HG03457 (cell line): ENCODE results near the gene GABRG3.

Source experiments
- ATAC-seq: cut with Tn5 transposase; IDR thresholded peaks from one replicate; pipeline ENCODE4 v1.9.1; 2021; ENCODE audit warnings: moderate number of reproducible peaks; ENCODE audit not compliant: unreplicated experiment

Gene GABRG3

GRCh38 chr15:27396521-27396920 lies 425.5 kb downstream of the GABRG3 start:
- ATAC-seq, result no peak

- ATAC-seq, result no peak
These were observed 426.0 kb downstream of the GABRG3 start for GRCh38 chr15:27396996-27397395.

GRCh38 chr15:27398631-27399161 lies 427.7 kb downstream of the GABRG3 start:
- no peak for ATAC-seq

GRCh38 chr15:27399241-27399640 lies 428.3 kb downstream of the GABRG3 start:
- ATAC-seq, result no peak

GRCh38 chr15:27401471-27401870 lies 430.5 kb downstream of the GABRG3 start:
- ATAC-seq, result no peak

DNA sequence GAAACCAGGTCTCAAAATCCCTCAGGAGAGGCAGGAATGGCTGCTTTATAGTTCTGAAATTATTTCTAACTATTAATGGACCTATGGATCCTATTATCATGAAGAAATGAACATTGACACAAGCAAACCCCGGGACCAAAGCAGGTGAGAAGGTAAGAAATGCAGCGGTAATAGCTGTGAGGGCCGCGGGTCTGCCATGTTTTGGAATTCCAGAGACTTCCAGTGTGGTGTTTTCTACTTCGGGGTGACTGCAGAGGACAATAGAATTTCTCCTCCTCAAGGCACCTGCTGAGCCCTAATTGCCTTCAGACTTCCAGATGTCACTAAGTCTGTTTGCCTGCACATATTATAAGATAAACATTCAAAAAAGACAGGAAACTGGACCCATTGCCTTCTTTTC lies 437.4 kb downstream of the GABRG3 start:
- ATAC-seq, result no peak

DNA sequence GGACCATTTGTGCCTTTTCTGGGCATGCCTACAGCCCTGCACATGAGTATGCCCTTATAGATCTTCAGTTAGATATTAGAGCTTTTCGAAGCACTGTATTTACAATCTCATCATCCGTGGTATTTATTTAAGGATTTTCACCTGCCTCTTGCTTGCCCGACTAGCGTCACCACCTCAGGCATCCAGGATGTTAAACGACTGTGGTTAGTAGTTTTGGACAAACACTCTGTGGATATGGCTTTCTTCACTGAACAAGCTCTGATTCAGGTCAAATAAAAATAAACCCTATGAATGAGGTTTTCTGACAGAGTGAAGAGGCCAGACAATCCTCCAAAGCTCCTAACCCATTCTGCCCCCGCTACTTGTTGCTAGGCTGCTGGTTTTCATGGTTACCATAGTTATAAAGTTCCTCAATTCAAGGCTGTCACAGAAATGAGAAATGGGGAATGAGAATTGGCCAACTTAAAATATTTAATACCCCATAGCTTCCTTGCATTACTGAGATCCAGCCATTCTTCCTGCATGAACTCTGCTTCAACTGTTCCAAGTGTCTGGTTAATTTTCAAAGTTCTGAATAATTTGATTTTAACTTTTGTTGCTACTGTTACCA lies 440.1 kb downstream of the GABRG3 start:
- ATAC-seq, result no peak

GRCh38 chr15:27412415-27412814 lies 441.4 kb downstream of the GABRG3 start:
- no peak for ATAC-seq

GRCh38 chr15:27414168-27414870 lies 443.3 kb downstream of the GABRG3 start:
- ATAC-seq, result no peak

DNA sequence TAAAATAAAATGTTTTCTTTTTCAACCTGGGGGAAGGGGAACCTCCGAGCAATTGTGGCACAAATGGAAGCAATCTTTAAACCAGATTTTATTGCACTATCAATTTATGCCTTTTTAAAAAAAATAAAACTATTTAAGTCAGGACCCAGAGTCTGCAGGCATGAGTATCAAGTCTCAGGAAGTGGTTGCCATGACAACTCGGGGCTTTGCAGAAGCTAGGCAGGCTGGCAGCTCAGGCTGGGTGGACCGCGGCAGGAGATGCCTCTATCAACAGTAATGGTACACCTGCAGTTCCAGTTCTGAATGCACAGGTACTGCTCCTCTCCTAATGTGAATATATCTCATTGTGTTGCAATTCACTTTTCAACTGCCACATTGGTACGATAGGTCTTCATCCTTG lies 447.7 kb downstream of the GABRG3 start:
- no peak for ATAC-seq

DNA sequence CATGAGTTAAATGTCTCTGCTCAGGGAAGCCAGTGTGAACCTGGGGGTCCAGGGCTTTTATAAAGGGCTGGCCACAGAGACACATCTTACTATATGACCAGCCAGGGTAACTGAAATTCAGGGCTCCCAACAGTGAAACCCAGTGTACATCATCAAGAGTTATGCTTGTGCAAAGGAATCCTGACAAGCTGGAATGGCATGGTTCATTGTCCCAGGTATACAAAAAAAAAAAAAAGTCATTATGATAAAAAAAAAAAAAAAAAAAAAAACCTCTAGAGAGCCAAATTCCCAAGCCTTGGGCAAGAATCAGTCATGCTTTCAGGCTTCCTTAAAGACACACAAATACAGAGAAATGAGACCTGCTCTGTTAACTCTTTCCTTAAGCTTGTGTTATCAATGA lies 452.0 kb downstream of the GABRG3 start:
- ATAC-seq, result no peak

DNA sequence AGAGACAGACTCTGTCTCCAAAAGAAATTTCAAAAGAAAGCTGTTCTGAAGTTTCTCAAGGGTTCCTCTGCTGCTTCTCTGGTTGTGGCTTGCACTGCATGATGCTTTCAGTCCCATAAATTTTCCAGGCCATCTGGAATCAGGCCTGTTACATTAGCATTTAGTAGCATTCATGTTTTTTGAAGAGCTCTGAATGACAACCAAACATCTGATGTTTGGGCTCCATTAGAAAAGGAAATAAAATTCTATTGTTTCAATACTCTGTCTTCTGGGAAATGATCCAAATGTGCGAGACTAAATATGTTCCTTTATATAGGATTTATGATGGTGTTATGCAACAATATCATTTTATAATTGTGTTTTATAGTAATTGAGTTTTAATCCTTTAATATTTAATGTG lies 455.8 kb downstream of the GABRG3 start:
- ATAC-seq, result no peak

- ATAC-seq, result no peak
These were observed 456.3 kb downstream of the GABRG3 start for GRCh38 chr15:27427276-27427675.

DNA sequence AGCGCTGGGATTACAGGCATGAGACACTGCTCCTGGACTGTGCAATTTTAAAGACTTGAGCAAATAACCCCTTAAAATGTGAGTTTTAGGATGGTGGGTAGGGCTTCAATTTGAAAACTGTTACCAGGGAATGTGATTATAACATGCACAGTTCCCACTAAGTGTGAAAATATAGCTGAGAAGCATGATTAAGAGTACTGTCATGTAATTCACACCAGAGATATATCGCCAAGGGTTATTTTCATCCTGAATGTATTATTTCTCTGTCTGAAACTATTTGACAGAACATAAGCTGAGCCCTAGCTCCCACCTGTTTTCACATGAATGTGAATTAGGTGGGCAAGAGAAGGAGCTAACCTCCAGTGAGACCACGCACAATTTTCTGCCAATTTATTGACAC lies 457.2 kb downstream of the GABRG3 start:
- ATAC-seq, result no peak

- no peak for ATAC-seq
These were observed 458.6 kb downstream of the GABRG3 start for GRCh38 chr15:27429577-27429976.

DNA sequence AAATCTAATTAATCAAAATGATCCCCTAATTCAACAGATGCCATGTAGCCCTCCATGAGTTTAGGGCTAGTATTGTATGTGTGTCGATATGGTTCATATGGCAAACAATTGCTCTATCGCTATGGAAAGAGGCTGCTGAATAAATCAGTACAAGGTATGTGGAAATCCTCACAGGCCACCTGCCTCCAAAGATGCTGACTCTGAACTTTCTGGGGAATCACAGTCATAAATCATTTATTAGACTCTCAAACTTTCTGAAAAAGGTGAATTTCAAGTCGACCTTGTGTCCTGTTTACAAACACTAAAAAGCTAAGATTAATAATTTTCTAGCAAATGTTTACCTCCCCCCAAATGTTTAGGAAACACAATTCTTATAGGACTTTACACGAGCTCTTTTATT lies 462.6 kb downstream of the GABRG3 start:
- no peak for ATAC-seq

- no peak for ATAC-seq
These were observed 467.7 kb downstream of the GABRG3 start for GRCh38 chr15:27438403-27439375.

DNA sequence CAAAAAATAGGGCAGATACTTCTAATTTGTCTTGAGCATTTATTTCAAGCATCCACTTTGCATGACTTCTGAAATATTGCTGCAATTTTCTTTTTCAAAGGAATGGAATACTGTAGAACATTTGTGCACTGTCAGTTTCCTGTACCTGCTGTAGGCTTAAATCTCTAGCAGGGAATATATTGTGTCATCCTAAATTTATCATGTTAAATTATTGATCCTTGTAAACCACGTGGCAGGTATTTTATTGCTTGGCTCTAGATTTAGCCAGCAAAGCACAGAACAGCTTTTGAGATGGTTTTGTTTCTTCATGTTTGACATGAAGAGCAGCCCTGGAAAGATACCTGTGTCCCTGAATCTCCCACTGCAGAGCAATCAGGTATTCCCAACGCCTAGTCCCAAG lies 470.1 kb downstream of the GABRG3 start:
- no peak for ATAC-seq

- ATAC-seq, result no peak
These were observed 477.3 kb downstream of the GABRG3 start for GRCh38 chr15:27448234-27448633.

- ATAC-seq, result no peak
These were observed 478.0 kb downstream of the GABRG3 start for GRCh38 chr15:27448986-27449385.

DNA sequence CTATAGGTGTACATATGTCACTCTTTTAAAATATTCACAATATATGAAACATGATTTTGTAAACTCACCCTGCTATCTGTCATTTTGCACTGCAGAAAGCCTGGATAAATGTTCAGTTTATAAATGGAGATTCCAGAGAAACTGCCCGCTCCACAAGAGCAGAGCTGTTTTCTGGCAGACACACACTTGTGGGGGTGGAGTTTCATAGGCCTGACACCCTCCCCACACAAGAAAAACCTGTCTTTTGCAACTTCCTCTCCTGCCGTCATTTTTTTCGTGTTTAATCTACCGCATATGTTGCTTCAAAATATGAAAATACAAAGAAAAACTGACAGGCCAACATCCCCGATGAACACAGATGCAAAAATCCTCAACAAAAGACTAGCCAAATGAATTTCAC lies 479.0 kb downstream of the GABRG3 start:
- ATAC-seq, result no peak
